Measurements from ENCODE around the gene LAMTOR1.

DNA sequence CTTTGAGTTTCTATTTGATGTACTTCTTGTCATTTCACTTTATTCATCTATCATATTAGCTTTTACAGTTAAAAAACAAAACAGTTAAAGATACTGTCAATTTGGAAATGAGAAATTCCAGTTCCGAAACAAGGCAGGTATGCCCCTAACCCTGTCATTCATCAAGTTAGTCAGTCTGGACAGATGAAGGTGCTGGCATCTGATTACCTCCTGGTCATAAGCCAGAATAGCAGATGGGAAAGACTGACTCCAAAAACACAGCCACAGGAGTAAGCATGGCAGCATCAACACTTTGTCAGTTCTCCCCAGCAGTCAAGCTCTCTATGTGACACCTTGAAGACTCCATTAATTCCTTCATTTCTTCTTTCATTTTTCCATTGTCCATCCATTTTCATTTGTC is 18.1 kb downstream of the LAMTOR1 start:
- no peak for TF ChIP-seq CTCF (IDR thresholded peaks at IDR 0.05)
- no peak for TF ChIP-seq POLR2AphosphoS5 (IDR thresholded peaks at IDR 0.05)
- TF ChIP-seq POLR2A (IDR thresholded peaks at IDR 0.05): no peak

Measured in prostate gland (tissue), 2 donors.